Left renal pelvis (tissue), 4 donors: ENCODE data around the gene CTDNEP1. TPM values are rescaled to one million over a fixed set of nuclear protein-coding genes. Genes with fewer than 3 reads are reported as not detected.

Experiments used
- DNase-seq, 4 donors: peaks; one replicate each; pipeline ENCODE4 v3.0.0-alpha.2; 2013; ENCODE audit warnings: low read depth in 4 of 4, low spot score in 3 of 4
- polyA plus RNA-seq, 4 donors: library from polyadenylated mRNA; unstranded; fragments of 120-200 nt; gene quantifications; one replicate each; pipeline ENCODE4 v1.2.1, GENCODE V29; 2013; ENCODE audit not compliant: insufficient read length in 4 of 4

CTDNEP1 gene
- polyA plus RNA-seq, 4 donors, result 146 to 158 (median 156) TPM

DNA sequence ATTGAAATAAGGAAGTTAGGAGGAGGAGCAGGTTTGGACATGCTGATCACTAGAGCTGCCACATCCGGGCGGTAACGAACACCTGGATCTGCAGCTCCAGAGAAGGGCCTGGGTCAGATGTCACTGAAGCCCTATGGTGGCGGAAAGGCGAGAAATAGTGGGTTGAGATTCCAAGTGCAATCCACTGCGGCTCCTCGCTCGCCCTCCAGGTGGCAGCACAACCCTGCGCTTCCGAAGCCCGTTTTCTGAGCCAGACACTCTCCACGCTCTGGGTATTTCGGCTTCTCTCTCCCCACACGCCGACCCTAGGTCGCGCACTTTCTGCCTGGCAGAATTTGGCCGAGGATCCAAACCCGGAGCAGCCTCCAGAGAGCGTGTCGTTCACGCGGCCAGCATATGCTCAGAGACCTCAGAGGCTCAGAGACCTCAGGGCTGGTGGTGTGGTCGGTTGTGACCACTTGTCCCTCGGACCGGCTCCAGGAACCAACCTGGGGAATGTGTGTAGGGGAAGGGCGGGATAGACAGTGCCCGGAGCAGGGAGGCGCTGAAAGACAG is 29.1 kb upstream of the CTDNEP1 start:
- no peak for DNase-seq

DNA sequence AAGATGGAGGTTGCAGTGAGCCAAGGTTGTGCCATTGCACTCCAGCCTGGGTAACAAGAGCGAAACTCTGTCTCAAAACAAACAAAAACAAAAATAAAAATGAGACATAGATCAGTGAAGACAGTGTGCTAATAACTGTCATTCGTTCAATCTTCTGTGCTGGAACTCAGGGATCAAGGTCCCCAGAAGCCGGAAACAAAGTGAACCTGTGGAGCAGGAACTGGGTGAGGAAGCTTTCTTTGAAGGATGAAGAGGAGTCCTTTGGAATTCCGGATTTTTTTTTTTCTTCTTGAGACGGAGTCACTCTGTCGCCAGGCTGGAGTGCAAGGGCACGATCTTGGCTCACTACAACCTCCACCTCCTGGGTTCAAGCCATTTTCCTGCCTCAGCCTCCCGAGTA is 27.9 kb upstream of the CTDNEP1 start:
- DNase-seq, result no peak

DNA sequence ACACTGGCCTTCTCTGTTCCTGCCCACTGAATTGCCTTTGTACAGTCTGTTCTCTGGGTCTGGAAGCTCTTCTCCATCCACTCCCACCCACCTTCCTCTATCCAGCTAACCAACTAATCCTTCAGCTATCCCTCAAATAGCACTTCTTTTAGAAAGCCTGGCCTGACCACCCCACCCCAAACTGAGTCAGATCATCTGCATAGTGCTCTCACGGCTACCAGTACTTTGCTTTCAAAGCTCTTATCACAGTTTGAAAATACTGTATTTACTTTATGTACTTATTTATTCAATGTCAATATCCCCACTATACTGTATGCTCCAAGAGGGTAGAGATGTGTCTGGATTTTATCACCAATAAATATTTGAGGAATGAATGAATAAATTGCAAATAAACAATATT is 15.2 kb upstream of the CTDNEP1 start:
- DNase-seq, result no peak

DNA sequence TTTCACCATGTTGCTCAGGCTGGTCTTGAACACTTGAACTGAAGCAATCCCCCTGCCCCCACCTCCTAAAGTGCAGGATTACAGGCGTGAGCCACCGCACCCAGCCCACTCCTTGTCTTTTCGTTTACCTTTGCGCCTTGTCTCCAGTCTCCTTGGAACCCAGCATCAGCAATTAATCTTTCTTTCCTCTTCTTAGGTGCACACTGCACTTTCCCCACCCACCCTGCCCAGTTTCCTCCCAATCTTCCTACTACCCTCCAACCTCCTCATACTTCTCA is 12.2 kb upstream of the CTDNEP1 start:
- no peak for DNase-seq

DNA sequence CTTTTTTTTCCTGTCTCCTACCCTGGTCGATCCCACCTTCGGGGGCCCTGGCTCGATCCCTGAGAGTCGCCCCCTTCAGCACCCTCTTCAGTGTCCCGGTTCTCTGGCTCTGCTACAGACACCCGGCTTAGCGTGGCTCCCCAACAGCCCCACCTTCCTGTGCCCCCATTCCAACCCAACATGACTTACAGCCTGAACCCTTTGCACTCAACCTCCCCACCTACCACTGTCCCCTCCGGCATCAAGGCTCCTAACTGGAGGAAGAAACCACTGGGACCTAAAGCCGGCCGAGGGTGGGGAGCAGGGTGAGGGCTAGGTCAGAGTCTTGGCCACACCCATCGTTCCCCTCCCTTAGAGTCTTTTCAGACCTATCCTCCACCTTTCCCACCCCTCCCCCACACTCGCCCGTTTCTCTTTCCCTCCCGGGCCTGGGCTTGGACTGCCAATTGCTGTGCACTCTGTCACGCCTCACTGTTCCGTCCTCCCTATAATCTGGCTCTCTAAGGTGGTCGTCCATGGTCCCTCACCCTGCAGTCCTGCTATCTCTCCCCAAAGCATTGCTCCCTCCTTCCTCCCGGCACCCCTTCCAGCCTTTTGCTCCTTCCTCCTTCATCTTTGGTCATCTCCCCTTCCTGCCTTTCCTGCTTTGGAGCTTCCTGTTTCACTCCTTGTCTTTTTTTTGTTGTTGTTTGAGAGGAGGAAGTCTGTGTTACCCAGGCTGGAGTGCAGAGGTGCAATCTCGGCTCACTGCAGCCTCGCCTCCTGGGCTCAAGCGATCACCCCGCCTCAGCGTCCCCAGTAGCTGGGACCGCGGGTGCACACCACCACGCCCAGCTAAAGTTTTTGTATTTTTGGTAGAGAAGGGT is 11.6 kb upstream of the CTDNEP1 start:
- no peak for DNase-seq

DNA sequence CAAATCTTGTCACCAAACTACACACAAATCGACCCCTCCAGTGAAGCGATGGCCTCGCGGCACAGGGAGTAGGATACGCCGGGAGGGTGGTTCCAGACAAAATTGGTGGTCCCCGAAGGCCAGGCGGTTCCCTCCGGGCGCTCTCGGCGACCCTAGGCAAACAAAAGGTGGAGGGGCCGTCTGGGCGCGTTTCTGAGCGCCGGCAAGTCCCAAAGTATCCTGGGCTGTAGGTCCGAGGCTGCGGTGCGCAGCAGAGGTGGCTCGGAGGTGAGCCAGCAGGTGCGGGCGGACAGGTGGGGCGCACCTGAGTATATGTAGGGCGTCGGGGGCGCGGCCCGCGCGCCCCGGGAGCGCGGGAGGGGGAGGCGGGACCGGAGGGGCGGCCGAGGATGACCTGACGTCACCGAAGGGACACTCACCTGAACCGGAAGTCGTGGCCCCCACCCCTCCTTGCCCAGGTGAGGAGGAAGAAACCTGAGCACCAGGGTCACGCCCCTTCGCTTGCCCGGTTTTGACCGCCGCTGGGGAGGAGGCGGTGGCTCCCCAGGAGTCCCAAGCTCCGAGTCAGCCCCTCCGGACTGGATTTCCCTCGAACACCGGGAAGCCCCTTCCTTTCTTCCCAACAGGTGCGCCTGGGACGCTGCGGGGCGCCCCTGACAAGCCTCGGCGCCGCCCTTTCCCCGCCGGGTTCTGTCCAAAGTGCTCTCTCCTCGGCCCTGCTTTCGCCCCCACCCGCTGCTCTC is 10.8 kb upstream of the CTDNEP1 start, which contains the start of gene CLDN7:
CLDN7 (minus strand) TSS at position 287 of the 743 bp plus-strand sequence. CDS start 435 bp downstream, outside the sequence.
- no peak for DNase-seq

DNA sequence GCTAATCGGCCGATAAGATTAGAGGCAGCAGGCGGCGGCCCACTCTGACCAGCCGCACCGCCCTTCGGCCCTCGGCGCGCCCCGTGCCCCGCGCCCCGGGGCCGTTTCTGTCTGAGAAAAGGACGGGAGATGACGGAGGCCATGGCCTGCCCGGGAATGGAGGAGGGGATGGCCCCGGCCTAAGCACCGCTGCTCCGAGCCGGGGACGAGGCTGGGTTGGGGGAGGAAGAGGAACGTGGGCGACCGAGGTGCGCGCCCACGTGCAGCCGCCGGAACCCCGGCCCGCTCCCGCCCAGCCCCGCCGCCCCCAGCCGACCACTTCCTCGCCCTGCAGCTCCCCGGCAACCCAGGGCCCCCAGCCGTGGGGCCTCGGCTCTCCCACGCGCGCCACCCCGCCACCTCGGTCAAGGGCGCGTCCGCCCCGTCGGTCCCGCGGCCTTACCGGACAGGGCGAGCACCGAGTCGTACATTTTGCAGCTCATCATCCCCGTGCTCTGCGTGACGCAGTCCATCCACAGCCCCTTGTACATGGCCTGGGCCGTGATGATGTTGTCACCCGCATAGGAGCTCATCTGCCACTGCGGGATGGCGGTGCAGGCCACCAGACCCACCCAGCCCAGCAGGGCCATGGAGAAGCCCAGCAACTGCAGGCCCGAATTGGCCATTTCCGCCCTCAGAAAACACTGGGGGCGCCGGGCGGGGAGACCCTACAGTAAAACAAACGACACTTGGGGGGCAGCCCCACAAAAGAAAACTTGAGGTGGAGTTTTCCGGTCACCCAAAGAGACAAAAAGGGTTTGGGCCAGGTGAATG is 10.1 kb upstream of the CTDNEP1 start:
- no peak for DNase-seq

DNA sequence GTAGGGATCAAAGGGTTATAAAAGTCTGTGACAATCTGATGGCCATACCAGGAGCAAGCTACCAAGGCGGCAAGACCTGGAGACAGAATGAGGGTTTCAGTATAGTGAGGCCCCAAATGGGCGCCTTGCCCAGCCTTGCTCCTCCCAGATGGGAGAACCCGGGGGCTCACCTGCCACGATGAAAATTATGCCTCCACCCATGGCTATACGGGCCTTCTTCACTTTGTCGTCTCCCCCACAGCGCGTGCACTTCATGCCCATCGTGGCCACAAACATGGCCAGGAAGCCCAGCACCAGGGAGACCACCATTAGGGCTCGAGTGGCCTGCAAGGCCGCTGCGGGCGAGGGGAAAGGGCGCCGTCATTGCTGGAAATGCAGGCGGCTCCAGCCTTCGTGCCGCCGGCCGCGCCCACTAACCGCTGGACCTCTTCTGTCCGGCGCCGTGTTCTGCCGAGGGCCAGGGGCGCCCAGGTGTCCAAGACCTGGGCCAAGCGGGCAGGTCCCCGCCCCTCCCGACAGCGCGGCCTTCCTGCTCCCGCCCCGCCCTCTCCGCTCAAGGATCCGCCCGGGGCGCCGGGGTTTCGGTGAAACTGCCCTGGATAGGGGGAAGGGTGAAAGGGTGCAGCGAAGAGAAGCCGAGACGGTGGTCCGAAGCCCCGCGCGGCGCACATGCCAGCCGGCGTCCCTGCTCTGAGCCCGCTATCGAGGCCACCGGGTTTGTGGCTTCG is 9.3 kb upstream of the CTDNEP1 start:
- DNase-seq, result no peak

DNA sequence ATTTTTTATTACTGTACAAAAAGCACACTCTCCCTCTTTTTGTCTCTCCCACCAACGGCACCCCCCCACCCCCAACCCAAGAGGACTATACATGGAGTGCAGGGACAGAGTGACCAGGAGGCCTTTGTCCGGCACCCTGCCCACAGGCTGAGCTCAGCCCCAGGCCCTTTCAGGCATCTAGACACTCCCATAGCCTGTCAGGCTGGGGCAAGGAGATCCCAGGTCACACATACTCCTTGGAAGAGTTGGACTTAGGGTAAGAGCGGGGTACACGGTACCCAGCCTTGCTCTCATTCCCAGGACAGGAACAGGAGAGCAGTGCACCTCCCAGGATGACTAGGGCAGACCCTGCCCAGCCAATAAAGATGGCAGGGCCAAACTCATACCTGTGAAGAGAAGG is 8.6 kb upstream of the CTDNEP1 start:
- DNase-seq, result no peak

DNA sequence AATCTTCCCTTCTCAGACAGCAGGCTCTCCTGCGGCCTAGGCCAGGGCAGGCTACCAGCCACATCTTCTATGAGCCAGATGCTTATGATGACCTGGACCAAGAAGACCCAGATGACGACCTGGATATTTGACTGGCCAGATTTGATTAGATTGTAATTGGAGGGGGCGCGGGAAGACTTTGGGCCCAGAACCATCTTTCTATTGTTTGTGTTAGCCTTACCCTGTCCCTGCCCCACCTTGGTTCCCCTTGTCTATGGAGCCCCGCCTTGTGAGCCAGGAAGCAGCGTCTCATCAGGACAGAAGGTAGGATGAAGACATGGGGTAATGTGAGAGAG is 8.0 kb upstream of the CTDNEP1 start:
- no peak for DNase-seq

DNA sequence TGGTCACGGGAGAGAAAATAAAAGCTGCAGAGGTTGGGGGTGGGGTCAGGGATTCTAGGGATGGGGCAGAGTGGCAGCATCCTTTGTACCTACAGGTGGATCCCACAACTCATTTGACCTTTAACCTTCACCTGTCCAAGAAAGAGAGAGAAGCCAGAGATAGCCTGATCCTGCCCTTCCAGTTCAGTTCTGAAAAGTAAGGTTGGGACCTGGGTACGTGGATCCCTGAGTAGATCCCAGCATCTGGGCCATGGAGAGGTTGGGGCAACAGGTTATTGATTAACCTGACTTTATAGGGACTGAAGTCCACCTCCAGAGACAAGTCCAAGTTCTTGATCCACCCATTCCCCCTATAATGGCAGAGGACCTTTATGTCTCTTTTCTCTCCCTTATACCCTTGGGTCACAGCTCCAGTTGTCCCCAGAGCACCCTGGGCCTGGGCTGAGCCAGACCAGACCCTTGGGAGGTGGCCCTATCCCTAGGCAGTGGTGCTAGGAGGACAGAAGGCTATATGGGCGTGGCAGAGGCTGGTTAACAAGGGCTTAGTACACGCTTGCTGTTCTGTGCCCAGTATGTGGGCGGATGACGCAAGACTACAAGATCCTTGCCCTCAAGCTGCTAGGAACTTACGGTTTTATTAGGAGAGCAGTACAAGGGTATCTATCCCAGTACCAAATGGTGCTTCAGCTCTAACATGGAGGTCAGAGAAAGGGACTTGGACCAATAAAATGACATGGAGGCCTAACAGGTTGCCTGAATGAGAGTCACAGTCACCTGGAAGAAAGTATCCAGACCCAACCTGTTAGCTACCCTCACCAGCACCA is 7.4 kb upstream of the CTDNEP1 start:
- no peak for DNase-seq

DNA sequence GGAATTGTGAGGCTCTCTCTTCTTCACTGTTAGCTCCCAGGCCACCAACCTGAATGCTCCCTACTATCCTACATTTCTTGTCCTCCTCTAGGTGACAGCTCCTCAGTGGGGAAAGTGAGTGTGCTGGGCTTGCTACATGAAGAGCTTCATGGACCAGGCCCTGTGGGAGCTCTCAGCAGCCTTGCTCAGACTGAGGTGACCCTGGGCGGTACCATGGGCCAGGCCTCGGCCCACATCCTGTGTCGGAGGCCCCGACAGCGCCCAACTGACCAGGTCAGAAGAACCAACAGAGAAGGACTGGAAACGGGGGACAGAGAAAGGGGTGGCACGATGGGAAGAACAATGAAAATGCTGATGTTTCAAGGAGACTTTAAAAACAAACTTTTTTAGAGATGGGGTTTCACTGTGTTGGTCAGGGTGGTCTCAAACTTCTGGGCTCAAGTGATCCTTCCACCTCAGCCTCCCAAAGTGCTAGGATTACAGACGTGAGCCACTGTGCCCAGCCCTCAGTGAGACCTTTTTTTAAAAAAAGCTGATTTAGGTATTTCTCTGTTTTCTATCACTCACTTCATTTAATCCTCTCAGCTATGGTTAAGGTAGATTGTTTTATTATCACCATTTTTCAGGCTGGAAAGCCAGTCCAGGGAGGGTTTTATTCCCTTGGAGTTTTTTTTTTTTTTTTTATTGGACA is 5.4 kb upstream of the CTDNEP1 start:
- no peak for DNase-seq

DNA sequence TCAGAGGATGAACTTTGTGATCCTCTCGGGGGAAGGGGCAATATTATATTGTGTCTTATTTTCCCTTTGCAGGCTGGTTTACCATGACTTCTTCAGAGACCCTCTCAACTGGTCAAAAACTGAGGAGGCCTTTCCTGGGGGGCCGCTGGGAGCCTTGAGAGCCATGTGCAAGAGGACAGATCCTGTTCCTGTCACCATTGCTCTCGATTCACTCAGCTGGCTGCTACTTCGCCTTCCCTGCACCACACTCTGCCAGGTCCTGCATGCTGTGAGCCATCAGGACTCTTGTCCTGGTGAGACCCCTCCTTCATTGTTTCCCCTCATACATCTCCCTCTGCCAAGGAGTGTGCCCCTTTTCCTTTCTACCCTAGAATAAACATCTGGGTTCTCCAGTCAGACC is 3.0 kb upstream of the CTDNEP1 start:
- DNase-seq, result no peak

DNA sequence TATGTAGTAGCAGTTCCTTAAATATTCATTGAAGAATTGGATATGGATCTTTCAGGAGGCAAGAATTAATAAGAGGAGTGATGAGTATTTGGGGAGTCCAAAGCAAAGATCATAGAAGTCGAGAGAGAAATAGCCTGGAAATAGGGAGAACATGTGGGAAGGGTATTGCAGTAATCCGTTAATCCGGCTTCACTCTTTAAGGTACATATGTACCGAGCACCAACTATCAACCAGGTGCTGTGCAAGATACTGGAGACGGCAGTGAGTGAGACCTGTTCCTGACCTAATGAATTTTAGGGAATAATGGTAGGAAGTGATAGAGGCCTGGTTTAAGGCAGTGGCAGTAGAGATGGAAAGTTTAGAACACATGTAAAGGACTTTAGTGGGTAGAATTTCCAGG is 1.5 kb upstream of the CTDNEP1 start:
- no peak for DNase-seq

DNA sequence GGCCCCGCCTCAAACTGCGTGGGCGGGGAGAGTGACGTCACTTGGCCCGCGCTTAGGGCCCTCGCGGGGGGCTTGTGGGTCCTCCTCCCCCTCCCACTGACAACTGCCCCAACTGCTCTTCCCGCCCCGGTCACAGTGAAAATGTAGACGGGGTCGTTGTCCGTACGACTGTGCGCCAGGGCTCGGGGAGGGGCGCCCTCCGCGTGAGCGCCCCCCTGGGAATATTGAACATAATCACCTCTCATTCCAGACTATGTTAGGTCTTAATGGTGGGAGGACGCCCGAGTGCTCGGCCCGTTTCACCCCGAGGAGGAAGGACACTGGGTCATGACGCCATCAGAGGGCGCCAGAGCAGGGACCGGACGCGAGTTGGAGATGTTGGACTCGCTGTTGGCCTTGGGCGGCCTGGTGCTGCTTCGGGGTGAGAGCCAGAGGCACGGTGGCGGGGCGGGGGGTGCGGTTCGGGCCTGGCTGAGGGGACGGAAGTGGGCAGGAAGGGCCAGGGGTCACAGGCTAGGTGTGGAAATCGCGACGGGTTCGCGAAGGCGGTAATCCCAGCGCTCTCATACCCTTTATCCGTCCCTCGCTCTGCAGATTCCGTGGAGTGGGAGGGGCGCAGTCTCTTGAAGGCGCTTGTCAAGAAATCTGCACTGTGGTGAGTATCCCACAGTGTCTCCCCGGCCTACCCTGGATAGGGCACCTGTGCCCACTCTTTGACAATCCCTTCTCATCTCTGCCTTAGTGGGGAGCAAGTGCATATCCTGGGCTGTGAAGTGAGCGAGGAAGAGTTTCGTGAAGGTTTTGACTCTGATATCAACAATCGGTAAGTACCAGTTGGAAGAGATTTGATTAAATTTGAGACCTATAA is 876 bp upstream of the CTDNEP1 start, which contains the start of gene ELP5:
ELP5 (plus strand) TSS at position 40 of the 868 bp plus-strand sequence; CDS start at position 376, 336 bp downstream.
- peak in 2 of 4 donors; percentile 87 to 89 for DNase-seq

DNA sequence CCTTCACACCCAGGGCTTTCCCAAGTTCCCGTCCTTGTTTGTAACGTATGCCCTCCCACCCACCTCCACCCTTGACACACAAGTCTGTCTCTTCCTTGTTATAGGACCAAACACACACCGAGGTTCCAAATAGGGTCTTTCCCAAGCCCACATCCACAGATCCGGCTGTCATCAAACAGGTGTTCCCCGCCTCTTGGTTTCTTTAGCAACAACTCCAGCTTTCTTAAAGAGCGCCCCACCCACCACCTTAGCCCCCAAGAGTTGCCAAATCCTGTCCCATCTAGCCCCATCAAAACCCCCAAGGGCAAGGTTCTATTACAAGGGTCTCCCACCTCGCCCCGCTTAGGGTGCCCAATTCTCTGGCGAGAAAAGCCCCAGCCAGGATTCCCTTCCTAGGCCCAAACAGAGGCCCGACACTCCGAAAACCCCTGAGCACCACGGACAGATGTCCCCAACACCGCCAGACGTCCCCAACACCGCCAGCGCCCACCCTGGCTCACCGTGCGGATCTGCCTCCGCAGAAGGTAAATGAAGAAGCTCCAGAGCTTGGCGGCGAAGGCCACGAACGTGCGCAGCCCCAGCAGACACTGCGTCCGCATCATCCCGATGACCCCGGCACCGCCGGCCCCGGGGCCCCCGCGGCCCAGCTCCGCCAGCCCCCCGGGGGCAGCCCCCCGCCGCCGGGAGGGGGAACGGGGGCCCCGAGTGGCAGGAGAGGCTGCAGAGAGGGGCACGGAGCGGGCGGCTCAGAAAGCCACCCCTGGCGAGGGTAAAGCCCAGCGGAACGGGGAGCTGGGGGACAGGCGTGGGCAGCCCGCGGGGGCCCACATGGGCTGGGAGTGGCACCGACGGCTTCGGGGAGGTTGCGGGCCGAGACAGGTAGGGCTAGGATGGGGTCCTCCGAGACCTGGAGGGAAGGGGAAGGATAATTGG is 573 bp downstream of the CTDNEP1 start:
- no peak for DNase-seq

DNA sequence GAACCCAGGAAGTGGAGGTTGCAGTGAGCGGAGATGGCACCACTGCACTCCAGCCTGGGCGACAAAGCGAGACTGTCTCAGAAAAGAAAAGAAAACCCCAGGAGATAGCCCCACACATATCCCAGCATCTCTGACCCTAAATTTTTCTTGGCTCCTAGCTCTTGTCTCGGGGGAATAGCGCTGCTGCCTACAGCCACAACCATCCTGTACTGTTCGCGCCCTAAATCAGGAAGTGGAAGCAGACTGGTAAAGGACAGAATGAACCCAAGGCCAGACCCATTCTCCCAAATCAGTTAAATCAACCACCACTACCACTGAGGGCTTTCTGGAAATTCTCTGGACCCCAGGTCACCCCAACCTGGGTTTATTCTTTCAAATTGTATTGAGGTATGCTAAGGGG is 1.7 kb downstream of the CTDNEP1 start:
- DNase-seq, result no peak
